ENCODE results near the gene CLMN. TPM values are rescaled to one million over a fixed set of nuclear protein-coding genes. Genes with fewer than 3 reads are reported as not detected.
A peak's percentile ranks its signal among the peaks of the same experiment; 100 is the strongest.
"Not testable (repeated sequence)": the region's sequence is repeated elsewhere in the genome, so short reads cannot be mapped to it uniquely, and the experiment has no call there.

CLMN gene
- total RNA-seq, 2 donors from 2014 or later: 2.6 to 3.5 TPM

GRCh38 chr14:95216008-95216407, 103.7 kb downstream of the CLMN start:
- H3K36me3 Mint-ChIP-seq: no peaks in the 10 kb centered on the region
- no peak overlapping the region for H3K4me3 Mint-ChIP-seq
- no peak overlapping the region for H3K27ac Mint-ChIP-seq
- DNase-seq (ENCODE audit: low spot score): no peak
- H3K27me3 Mint-ChIP-seq: peaks cover 7 to 14% of the 10 kb centered on the region in 2 donors
- no peak for ATAC-seq
- no peaks in the 10 kb centered on the region for H3K4me1 Mint-ChIP-seq (ENCODE audit: low read depth in 2 of 2)
- H3K9me3 Mint-ChIP-seq: no peaks in the 10 kb centered on the region

- Mint-ChIP-seq H3K4me1 (ENCODE audit: low read depth in 2 of 2) (no peaks in the 10 kb centered on the region), H3K27ac (no peak overlapping the region), H3K27me3 (peaks cover 7 to 14% of the 10 kb centered on the region in 2 donors), H3K36me3 (no peaks in the 10 kb centered on the region), H3K9me3 (no peaks in the 10 kb centered on the region), H3K4me3 (no peak overlapping the region)
- ATAC-seq (no peak), DNase-seq (ENCODE audit: low spot score) (no peak)
These were observed 104.5 kb downstream of the CLMN start for GRCh38 chr14:95215094-95215725.

GRCh38 chr14:95213774-95214173, 105.9 kb downstream of the CLMN start:
- peak overlapping the region in 1 of 2 donors; percentile 40 for H3K27ac Mint-ChIP-seq
- ATAC-seq: no peak
- no peaks in the 10 kb centered on the region for H3K9me3 Mint-ChIP-seq
- no peaks in the 10 kb centered on the region for H3K4me1 Mint-ChIP-seq (ENCODE audit: low read depth in 2 of 2)
- no peaks in the 10 kb centered on the region for H3K36me3 Mint-ChIP-seq
- peaks cover 7 to 14% of the 10 kb centered on the region in 2 donors for H3K27me3 Mint-ChIP-seq
- no peak for DNase-seq (ENCODE audit: low spot score)
- no peak overlapping the region for H3K4me3 Mint-ChIP-seq

GRCh38 chr14:95211721-95212504, 107.8 kb downstream of the CLMN start:
- H3K4me3 Mint-ChIP-seq: no peak overlapping the region
- no peaks in the 10 kb centered on the region for H3K36me3 Mint-ChIP-seq
- ATAC-seq (no peak), DNase-seq (ENCODE audit: low spot score) (no peak)
- peaks cover 7 to 16% of the 10 kb centered on the region in 2 donors for H3K27me3 Mint-ChIP-seq
- no peaks in the 10 kb centered on the region for H3K4me1 Mint-ChIP-seq (ENCODE audit: low read depth in 2 of 2)
- H3K9me3 Mint-ChIP-seq: no peaks in the 10 kb centered on the region
- H3K27ac Mint-ChIP-seq: no peak overlapping the region

- H3K9me3 Mint-ChIP-seq: no peaks in the 10 kb centered on the region
- H3K4me1 Mint-ChIP-seq (ENCODE audit: low read depth in 2 of 2): no peaks in the 10 kb centered on the region
- ATAC-seq: no peak
These were observed 109.0 kb downstream of the CLMN start for GRCh38 chr14:95210699-95211098.

GRCh38 chr14:95208598-95208997, 111.1 kb downstream of the CLMN start:
- Mint-ChIP-seq H3K4me3 (no peak overlapping the region), H3K27me3 (peaks cover 7 to 28% of the 10 kb centered on the region in 2 donors), H3K4me1 (ENCODE audit: low read depth in 2 of 2) (no peaks in the 10 kb centered on the region), H3K36me3 (no peaks in the 10 kb centered on the region), H3K9me3 (no peaks in the 10 kb centered on the region), H3K27ac (no peak overlapping the region)
- DNase-seq (ENCODE audit: low spot score) (no peak), ATAC-seq (no peak)

More at GRCh38 chr14:95210699-95211098, 109.0 kb downstream of the CLMN start:
- no peak overlapping the region for H3K4me3 Mint-ChIP-seq
- no peaks in the 10 kb centered on the region for H3K36me3 Mint-ChIP-seq
- peaks cover 7 to 17% of the 10 kb centered on the region in 2 donors for H3K27me3 Mint-ChIP-seq
- no peak for DNase-seq (ENCODE audit: low spot score)
- no peak overlapping the region for H3K27ac Mint-ChIP-seq

GRCh38 chr14:95207475-95208233, 112.1 kb downstream of the CLMN start:
- Mint-ChIP-seq H3K9me3 (no peaks in the 10 kb centered on the region), H3K4me1 (ENCODE audit: low read depth in 2 of 2) (no peaks in the 10 kb centered on the region), H3K27ac (no peak overlapping the region), H3K36me3 (no peaks in the 10 kb centered on the region), H3K4me3 (no peak overlapping the region), H3K27me3 (peaks cover 7 to 27% of the 10 kb centered on the region in 2 donors)
- no peak for DNase-seq (ENCODE audit: low spot score)
- no peak for ATAC-seq

GRCh38 chr14:95206534-95206933, 113.2 kb downstream of the CLMN start:
- DNase-seq (ENCODE audit: low spot score) (no peak), ATAC-seq (no peak)
- H3K36me3 Mint-ChIP-seq: no peaks in the 10 kb centered on the region
- H3K27me3 Mint-ChIP-seq: peaks cover 0 to 26% of the 10 kb centered on the region in 2 donors
- no peaks in the 10 kb centered on the region for H3K4me1 Mint-ChIP-seq (ENCODE audit: low read depth in 2 of 2)
- no peaks in the 10 kb centered on the region for H3K9me3 Mint-ChIP-seq
- no peak overlapping the region for H3K27ac Mint-ChIP-seq
- H3K4me3 Mint-ChIP-seq: no peak overlapping the region

GRCh38 chr14:95204705-95205104, 115.0 kb downstream of the CLMN start:
- Mint-ChIP-seq H3K4me1 (ENCODE audit: low read depth in 2 of 2) (no peaks in the 10 kb centered on the region), H3K36me3 (no peaks in the 10 kb centered on the region), H3K4me3 (no peak overlapping the region), H3K27me3 (peaks cover 0 to 28% of the 10 kb centered on the region in 2 donors), H3K27ac (no peak overlapping the region), H3K9me3 (no peaks in the 10 kb centered on the region)
- ATAC-seq (no peak), DNase-seq (ENCODE audit: low spot score) (no peak)

- not testable (repeated sequence) for ATAC-seq
These were observed 118.0 kb downstream of the CLMN start for GRCh38 chr14:95201745-95202144.

GRCh38 chr14:95200404-95200803, 119.3 kb downstream of the CLMN start:
- H3K9me3 Mint-ChIP-seq: no peaks in the 10 kb centered on the region
- no peak overlapping the region for H3K4me3 Mint-ChIP-seq
- DNase-seq (ENCODE audit: low spot score) (no peak), ATAC-seq (peak in 1 of 2 donors; percentile 13)
- peaks cover 0 to 4% of the 10 kb centered on the region in 2 donors for H3K4me1 Mint-ChIP-seq (ENCODE audit: low read depth in 2 of 2)
- H3K27me3 Mint-ChIP-seq: peaks cover 17 to 23% of the 10 kb centered on the region in 2 donors
- H3K27ac Mint-ChIP-seq: no peak overlapping the region
- H3K36me3 Mint-ChIP-seq: no peaks in the 10 kb centered on the region

More at GRCh38 chr14:95201745-95202144, 118.0 kb downstream of the CLMN start:
- not testable (repeated sequence) for H3K36me3 Mint-ChIP-seq; H3K4me3 Mint-ChIP-seq; H3K27ac Mint-ChIP-seq; H3K4me1 Mint-ChIP-seq (ENCODE audit: low read depth in 2 of 2); DNase-seq (ENCODE audit: low spot score); H3K9me3 Mint-ChIP-seq
- H3K27me3 Mint-ChIP-seq: peaks cover 15 to 27% of the 10 kb centered on the region in 2 donors

- no peak overlapping the region for H3K4me3 Mint-ChIP-seq
- H3K27me3 Mint-ChIP-seq: peaks cover 15 to 17% of the 10 kb centered on the region in 2 donors
- no peaks in the 10 kb centered on the region for H3K9me3 Mint-ChIP-seq
- peaks cover 0 to 4% of the 10 kb centered on the region in 2 donors for H3K4me1 Mint-ChIP-seq (ENCODE audit: low read depth in 2 of 2)
- ATAC-seq: no peak
- DNase-seq (ENCODE audit: low spot score): no peak
- no peak overlapping the region for H3K27ac Mint-ChIP-seq
- no peaks in the 10 kb centered on the region for H3K36me3 Mint-ChIP-seq
These were observed 120.3 kb downstream of the CLMN start for GRCh38 chr14:95199298-95199983.

GRCh38 chr14:95198320-95198719, 121.4 kb downstream of the CLMN start:
- Mint-ChIP-seq H3K4me3 (no peak overlapping the region), H3K4me1 (ENCODE audit: low read depth in 2 of 2) (peaks cover 0 to 4% of the 10 kb centered on the region in 2 donors), H3K27me3 (peaks cover 15 to 17% of the 10 kb centered on the region in 2 donors), H3K9me3 (no peaks in the 10 kb centered on the region), H3K27ac (no peak overlapping the region), H3K36me3 (no peaks in the 10 kb centered on the region)
- no peak for DNase-seq (ENCODE audit: low spot score)
- no peak for ATAC-seq
